GM04503 (cell line): Measurements from ENCODE around the gene SLC25A46.
A peak's percentile ranks its signal among the peaks of the same experiment; 100 is the strongest.
"Not testable (repeated sequence)": the region's sequence is repeated elsewhere in the genome, so short reads cannot be mapped to it uniquely, and the experiment has no call there.

ENCODE experiments used
- DNase-seq: peaks from one replicate; pipeline ENCODE4 v3.0.0-alpha.2; 2012; ENCODE audit warnings: low read depth

Gene SLC25A46

DNA sequence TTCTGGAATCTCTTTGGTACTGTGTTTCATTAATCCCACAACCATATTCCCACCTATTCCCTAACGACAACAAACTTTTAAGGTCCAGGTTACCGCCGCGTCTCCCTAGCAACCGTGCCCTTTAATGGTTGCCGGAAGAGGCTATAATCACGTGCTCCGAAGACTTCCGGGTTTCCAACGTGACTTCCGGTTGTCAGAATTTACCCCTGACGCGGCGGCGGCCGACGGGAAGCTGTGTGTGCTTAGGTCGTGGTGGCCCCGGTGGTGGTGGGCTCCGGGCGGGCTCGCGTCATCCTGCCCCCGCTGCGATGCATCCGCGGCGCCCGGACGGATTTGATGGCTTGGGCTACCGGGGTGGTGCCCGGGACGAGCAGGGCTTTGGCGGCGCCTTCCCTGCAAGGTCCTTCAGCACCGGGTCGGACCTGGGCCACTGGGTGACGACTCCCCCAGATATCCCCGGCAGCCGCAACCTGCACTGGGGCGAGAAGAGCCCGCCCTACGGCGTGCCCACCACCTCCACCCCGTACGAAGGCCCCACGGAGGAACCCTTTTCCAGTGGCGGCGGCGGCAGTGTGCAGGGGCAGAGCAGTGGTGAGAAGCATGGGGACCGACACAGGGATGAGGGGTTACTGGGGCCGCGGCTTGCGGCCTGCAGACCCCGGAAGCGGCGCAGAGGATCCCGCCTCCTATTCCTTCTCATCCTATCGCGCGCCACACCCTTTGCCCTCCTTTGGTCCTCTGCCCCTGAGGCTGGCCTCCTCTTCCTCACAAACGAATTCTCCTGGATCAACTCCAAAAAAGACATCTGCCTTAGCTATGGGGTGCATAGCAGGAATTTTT, at the start of gene SLC25A46:
TSS of gene SLC25A46 (plus strand) at position 196 of the 840 bp plus-strand sequence. CDS start at position 309, 113 bp downstream.
- peak; percentile 64 for DNase-seq

DNA sequence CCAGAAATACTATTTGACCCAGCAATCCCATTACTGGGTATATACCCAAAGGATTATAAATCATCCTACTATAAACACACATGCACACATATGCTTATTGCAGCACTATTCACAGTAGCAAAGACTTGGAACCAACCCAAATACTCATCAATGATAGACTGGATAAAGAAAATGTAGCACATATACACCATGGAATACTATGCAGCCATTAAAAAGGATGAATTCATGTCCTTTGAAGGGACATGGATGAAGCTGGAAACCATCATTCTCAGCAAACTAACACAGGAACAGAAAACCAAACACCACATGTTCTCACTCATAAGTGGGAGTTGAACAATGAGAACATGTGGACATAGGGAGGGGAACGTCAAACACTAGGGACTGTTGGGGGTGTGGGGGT, 48.2 kb upstream of the SLC25A46 start:
- not testable (repeated sequence) for DNase-seq

DNA sequence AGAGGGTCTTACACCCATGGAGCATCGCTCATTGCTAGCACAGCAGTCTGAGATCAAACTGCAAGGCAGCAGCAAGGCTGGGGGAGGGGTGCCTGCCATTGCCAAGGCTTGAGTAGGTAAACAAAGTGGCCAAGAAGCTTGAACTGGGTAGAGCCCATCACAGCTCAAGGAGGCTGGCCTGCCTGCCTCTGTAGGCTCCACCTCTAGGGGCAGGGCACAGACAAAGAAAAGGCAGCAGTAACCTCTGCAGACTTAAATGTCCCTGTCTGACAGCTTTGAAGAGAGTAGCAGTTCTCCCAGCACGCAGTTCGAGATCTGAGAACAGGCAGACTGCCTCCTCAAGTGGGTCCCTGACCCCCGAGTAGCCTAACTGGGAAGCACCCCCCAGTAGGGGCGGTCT, 46.1 kb upstream of the SLC25A46 start:
- DNase-seq = not testable (repeated sequence)

DNA sequence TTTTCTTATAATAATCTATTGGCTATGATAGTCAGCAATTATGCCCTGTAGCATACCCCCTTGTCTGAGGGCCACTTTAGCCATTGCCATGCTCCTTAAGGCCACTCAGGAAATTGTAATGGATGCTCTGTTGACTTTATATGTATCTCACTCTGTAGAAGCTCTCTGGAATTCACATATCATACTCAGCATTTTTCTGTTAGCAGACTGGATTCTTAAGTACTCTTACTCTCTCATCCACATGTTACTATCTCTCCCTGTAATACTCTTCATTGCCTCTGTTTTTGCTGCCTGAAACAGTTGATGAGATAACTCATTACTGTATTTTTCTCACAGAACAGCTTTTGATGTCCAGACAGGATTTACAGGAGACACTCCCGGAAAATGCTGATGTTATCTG, 36.5 kb upstream of the SLC25A46 start:
- no peak for DNase-seq

DNA sequence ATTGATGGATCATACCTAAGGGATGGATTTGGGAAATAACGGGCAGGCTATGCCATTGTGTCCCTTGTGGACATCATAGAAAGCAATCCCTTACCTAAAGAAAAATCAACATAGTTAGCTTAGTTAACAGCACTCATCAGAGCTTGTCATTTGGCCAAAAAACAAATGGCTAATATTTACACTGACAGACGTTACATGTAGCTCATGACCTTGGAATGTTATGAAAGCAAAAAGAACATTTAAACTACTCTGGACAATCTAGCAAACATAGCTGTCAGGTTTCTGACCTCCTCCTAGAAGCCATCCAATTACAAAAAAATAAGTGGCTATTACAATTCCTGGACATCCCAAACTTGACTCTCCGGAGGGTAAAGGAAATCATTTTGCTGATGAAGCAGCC, 36.1 kb upstream of the SLC25A46 start:
- DNase-seq = no peak

DNA sequence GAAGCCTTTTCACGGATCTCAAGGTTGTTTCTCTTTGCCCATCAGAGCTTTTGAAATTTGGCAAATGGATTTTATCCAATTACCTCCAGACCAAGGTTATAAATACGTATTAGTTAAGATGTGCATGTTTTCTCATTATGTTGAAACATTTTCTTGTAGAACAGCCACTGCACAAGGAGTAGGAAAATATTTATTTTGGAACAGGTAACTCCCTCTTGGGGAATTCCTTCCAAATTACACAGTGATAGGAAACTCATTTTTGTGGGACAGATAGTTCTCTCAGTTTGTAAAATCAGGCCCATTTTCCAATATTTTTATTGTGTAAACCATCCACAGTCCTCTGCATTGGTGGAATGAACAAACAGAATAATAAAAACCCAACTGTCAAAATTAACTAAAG, 35.3 kb upstream of the SLC25A46 start:
- no peak for DNase-seq

DNA sequence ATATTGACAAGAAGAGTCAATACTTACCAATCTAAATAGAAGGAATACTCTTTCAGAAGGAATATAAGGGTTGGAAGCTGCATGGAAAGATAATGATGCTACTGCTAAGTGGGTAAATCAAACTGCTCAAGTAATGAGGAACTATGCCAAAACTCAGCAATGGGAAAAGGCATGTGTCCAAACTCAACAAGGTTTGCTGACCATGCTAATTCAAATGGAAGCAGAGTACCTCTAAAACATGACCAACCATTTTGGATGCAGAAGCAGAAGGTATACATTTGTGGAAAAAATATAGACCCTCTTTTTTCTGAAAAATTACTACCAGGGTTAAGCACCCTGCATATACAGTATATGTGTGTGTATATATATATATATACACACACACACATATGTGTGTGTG, 33.5 kb upstream of the SLC25A46 start:
- DNase-seq = no peak

GRCh38 chr5:110707260-110707844, 31.5 kb upstream of the SLC25A46 start:
- no peak for DNase-seq

GRCh38 chr5:110716247-110717245, 22.3 kb upstream of the SLC25A46 start:
- DNase-seq = no peak

GRCh38 chr5:110718311-110718710, 20.5 kb upstream of the SLC25A46 start:
- no peak for DNase-seq

- DNase-seq = peak; percentile 20
These were observed 12.4 kb upstream of the SLC25A46 start, which contains the start of gene TMEM232 for GRCh38 chr5:110726249-110727024. TSS of gene TMEM232 (minus strand) at chr5:110726671. CDS start at chr5:110667352, 59,319 bp downstream.

GRCh38 chr5:110727025-110727314, 11.8 kb upstream of the SLC25A46 start:
- no peak for DNase-seq

DNA sequence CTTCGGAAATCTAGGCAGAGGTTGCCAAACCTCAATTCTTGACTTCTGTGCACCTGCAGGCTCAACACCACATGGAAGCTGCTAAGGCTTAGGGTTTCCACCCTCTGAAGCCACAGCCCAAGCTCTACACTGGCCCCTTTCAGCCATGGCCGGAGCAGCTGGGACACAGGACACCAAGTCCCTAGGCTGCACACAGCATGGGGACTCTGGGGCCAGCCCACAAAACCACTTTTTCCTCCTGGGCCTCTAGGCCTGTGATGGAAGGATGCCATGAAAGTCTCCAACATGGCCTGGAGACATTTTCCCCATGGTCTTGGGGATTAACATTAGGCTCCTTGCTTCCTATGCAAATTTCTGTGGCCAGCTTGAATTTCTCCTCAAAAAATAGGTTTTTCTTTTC, 7.3 kb upstream of the SLC25A46 start:
- DNase-seq = not testable (repeated sequence)

- no peak for DNase-seq
These were observed 4.7 kb upstream of the SLC25A46 start for GRCh38 chr5:110734101-110734500.

- DNase-seq = no peak
These were observed 3.3 kb upstream of the SLC25A46 start for GRCh38 chr5:110735556-110735955.

DNA sequence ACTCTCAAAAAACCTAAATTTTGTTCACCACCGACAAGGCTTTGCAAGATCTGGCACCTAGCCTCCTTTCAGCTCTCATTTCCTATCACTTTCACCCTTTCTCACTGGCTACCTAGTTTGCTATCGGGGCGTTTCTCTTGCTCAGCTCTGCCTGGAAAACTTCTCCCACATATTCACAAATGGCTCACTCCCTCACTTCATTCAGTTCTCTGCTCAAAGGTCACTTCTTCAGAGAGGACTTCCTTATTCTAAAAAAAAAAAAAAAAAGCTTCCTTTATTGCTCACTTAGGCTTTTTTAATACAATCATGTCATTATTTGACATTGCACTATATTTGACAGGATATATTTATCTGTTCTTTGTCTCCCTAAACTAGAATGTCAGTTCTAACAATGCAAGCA, 2.1 kb upstream of the SLC25A46 start:
- DNase-seq = no peak

DNA sequence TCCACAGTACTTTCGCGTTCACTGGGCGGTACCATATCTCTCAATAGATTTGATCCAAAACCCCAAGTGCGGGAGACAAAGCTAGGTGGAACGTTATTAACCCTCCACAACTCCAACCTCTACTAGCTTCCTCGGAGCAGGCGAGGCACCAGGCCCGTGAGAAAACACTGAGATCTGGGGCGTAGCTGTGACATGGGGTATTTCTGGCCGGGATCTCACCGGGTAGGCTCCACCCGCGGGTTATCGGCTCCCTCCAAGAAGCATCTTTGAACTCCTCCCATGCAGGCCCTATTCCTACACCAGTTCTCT, 350 bp upstream of the SLC25A46 start:
- no peak for DNase-seq

- no peak for DNase-seq
These were observed 13.3 kb downstream of the SLC25A46 start for GRCh38 chr5:110751902-110752762.

GRCh38 chr5:110752953-110753352, 14.1 kb downstream of the SLC25A46 start:
- DNase-seq = no peak

DNA sequence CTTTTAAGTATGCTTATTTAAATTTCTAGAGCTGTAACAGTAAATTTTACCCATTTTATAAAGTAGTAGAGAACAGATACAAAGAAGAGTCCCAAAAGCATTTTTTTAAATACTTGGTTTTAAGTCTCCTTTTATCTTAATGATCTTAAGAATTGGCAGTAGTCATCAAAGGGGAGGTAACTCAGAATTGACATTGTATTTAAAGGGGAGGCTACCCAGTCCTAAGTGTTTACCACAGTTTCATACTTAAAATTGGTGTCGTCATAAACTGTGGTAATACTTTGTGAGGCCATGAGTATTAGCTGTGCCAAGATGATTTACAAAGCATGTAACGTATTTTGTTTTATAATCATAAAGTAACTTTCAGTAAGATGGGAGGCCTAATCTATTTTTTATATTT, 14.8 kb downstream of the SLC25A46 start:
- no peak for DNase-seq

- DNase-seq = no peak
These were observed 15.4 kb downstream of the SLC25A46 start for GRCh38 chr5:110754181-110754580.
